AG04449 (cell line): ENCODE results near the gene MED16.
"Not testable (repeated sequence)": the region's sequence is repeated elsewhere in the genome, so short reads cannot be mapped to it uniquely, and the experiment has no call there.

Source experiments
- CTCF ChIA-PET: fragments of 350-600 bp; formaldehyde crosslinking; extraction: SDS; loops from one replicate; lab custom pipeline; 2021; ENCODE audit warnings: antibody characterized with exemption; lab: Yijun Ruan, JAX
- POLR2A ChIA-PET: fragments of 400-600, 350-600 bp; formaldehyde crosslinking; extraction: SDS; loops from one replicate; lab custom pipeline; 2020; ENCODE audit warnings: antibody characterized with exemption, inconsistent platforms; lab: Yijun Ruan, JAX
- DNase-seq: peaks from one replicate; pipeline ENCODE4 v3.0.0-alpha.2; 2010; ENCODE audit warnings: low read depth, low spot score
- H3K4me3 ChIP-seq: 2 replicates; pipeline ENCODE4 v1.5.1; 2011; ENCODE audit warnings: low read depth, mild to moderate bottlenecking, control low read depth, low read length
- CTCF ChIP-seq: IDR thresholded peaks from one replicate; pipeline ENCODE4 v1.5.1; 2011; ENCODE audit warnings: mild to moderate bottlenecking, moderate library complexity, low read length, control low read depth, inconsistent platforms; ENCODE audit not compliant: insufficient read depth; ENCODE audit errors: missing control alignments

The MED16 gene

GRCh38 chr19:848386-848921 is 44.5 kb downstream of the MED16 start:
- no peak for DNase-seq
- ChIA-PET POLR2A (no interaction called here), CTCF (interaction anchor here (3.0 to 3.1 kb wide), 2 partner anchors 10 to 16 kb away, joined by 20 to 27 read pairs; partner anchors contain the start of gene CFD)
- TF ChIP-seq CTCF, result no peak
- H3K4me3 ChIP-seq, result no peak overlapping the region

- no peak overlapping the region for H3K4me3 ChIP-seq
- ChIA-PET POLR2A (no interaction called here), CTCF (interaction anchor here (1.1 kb wide), 1 partner anchor 10 kb away, joined by 3 read pairs; no protein-coding TSS in a partner anchor)
- no peak for TF ChIP-seq CTCF
- no peak for DNase-seq
These were observed 47.1 kb downstream of the MED16 start for GRCh38 chr19:845707-846521.

GRCh38 chr19:844546-844971 is 48.4 kb downstream of the MED16 start:
- POLR2A ChIA-PET, result no interaction called here
- CTCF ChIA-PET, result no interaction called here
- TF ChIP-seq CTCF, result no peak
- no peak overlapping the region for H3K4me3 ChIP-seq
- DNase-seq, result no peak

- POLR2A ChIA-PET, result no interaction called here
- TF ChIP-seq CTCF, result no peak
- H3K4me3 ChIP-seq, result no peak overlapping the region
- no peak for DNase-seq
- CTCF ChIA-PET, result no interaction called here
These were observed 49.0 kb downstream of the MED16 start for GRCh38 chr19:843836-844545.

GRCh38 chr19:843180-843835 is 49.7 kb downstream of the MED16 start:
- no peak for TF ChIP-seq CTCF
- ChIA-PET POLR2A (no interaction called here), CTCF (interaction anchor here (1.4 kb wide), 1 partner anchor 13 kb away, joined by 4 read pairs; no protein-coding TSS in a partner anchor)
- no peak overlapping the region for H3K4me3 ChIP-seq
- no peak for DNase-seq

GRCh38 chr19:842802-843179 is 50.2 kb downstream of the MED16 start:
- H3K4me3 ChIP-seq, POLR2A ChIA-PET, DNase-seq: not testable (repeated sequence)
- CTCF ChIA-PET, result interaction anchor here (1.4 kb wide), 1 partner anchor 14 kb away, joined by 4 read pairs; no protein-coding TSS in a partner anchor
